ENCODE data around the gene SCNN1B.

DNA sequence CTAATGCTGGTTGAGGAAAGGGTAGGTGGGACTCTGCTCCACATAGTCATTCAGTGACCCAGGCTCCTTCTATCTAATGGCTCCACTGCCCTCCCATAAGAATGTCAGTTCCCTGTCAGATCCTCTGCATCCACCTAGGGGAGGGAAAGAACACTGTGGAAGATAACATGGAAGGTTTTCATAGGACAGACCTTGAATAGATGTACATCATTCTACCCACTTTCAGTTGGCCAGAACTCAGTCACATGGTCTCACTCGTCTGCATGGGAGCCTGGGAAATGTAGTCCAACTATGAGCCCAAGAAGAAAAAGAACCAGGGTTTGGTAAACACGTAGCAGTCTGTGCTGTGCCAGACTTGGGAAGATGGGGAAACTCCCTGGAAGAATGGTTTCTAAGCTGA, 27.1 kb upstream of the SCNN1B start:
- TF ChIP-seq, protein P1, sequence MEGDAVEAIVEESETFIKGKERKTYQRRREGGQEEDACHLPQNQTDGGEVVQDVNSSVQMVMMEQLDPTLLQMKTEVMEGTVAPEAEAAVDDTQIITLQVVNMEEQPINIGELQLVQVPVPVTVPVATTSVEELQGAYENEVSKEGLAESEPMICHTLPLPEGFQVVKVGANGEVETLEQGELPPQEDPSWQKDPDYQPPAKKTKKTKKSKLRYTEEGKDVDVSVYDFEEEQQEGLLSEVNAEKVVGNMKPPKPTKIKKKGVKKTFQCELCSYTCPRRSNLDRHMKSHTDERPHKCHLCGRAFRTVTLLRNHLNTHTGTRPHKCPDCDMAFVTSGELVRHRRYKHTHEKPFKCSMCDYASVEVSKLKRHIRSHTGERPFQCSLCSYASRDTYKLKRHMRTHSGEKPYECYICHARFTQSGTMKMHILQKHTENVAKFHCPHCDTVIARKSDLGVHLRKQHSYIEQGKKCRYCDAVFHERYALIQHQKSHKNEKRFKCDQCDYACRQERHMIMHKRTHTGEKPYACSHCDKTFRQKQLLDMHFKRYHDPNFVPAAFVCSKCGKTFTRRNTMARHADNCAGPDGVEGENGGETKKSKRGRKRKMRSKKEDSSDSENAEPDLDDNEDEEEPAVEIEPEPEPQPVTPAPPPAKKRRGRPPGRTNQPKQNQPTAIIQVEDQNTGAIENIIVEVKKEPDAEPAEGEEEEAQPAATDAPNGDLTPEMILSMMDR (IDR thresholded peaks at IDR 0.05 in 8 of 11, conservative IDR thresholded peaks at IDR 0.05 in 3 of 11), result no peak
- no peak for TF ChIP-seq POLR2A (IDR thresholded peaks at IDR 0.05)
- TF ChIP-seq POLR2AphosphoS5 (IDR thresholded peaks at IDR 0.05), result no peak

Data from spleen (tissue), 7 donors.